ENCODE data around the gene ZFP3. TPM values are rescaled to one million over a fixed set of nuclear protein-coding genes. Genes with fewer than 3 reads are reported as not detected.

The ZFP3 gene
- total and polyA plus RNA-seq, 2 of the 4 experiments (the other 2 are of a cell fraction): 0.54 to 0.75 TPM

DNA sequence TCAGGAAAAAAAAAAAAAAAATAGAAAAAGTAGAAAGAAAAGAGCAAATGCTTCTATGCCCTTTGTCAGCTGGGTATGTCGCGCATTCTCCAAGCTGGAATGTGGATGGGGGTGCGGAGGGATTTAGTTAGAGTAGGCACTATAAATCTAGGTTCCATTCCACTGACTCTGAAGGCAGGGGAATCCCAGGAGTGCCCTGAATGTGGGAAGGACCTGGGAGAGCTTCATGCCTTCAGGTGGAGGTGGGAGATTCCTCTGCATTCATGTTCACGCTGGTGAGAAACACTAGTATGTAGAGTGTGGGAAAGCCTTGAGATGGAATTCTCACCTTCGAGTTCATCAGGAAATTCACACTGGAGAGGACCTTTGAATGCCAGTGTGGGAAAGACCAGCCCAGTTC, 21.0 kb downstream of the ZFP3 start:
- BruUV-seq (replicated peaks): no TSS peak
- Histone ChIP-seq H3K4me1 (ENCODE audit: control insufficient read depth, insufficient read depth, low read length) (no peaks in the 10 kb centered on the region), H4K20me1 (ENCODE audit: insufficient read depth, low read length) (no peaks in the 10 kb centered on the region), H3K4me2 (ENCODE audit: low read depth, low read length) (no peak overlapping the region), H4K5ac (ENCODE audit: low read depth, low read length) (no peak overlapping the region), H3K18ac (ENCODE audit: low read depth, low read length) (no peak overlapping the region), H3K23ac (ENCODE audit: low read depth, low read length) (no peak overlapping the region), H3K9ac (ENCODE audit: low read depth, low read length) (no peak overlapping the region), H2AFZ (replicated peaks; ENCODE audit: low read length, poor library complexity) (no peak overlapping the region), H2AK5ac (ENCODE audit: low read depth, low read length) (no peak overlapping the region), H2AK9ac (replicated peaks; ENCODE audit: low read depth, low read length, poor library complexity) (no peak overlapping the region), H4K8ac (ENCODE audit: low read depth in 2 of 2, low read length in 2 of 2) (no peak overlapping the region), H3K56ac (ENCODE audit: extremely low read depth, insufficient read depth, low read length) (no peak overlapping the region), H2BK15ac (ENCODE audit: low read depth, low read length) (no peak overlapping the region), H2BK5ac (ENCODE audit: low read depth, low read length, poor library complexity, severe bottlenecking) (no peak overlapping the region), H3K27ac (ENCODE audit: insufficient read depth, low read length) (no peak overlapping the region), H3K4ac (ENCODE audit: low read depth, low read length) (no peak overlapping the region), H3K9me3 (ENCODE audit: control insufficient read depth, insufficient read depth, low read length) (peaks cover 66% of the 10 kb centered on the region), H3K79me1 (ENCODE audit: low read depth in 1 of 2, low read length in 2 of 2) (no peaks in the 10 kb centered on the region), H3K36me3 (ENCODE audit: control insufficient read depth, insufficient read depth, low read length) (no peaks in the 10 kb centered on the region), H2BK120ac (ENCODE audit: low read depth, low read length) (no peak overlapping the region), H2BK20ac (ENCODE audit: low read depth, low read length) (no peak overlapping the region), H3K27me3 (ENCODE audit: control insufficient read depth, insufficient read depth, low read length) (peaks cover 8% of the 10 kb centered on the region; the same call in 1 of the 2 replicates), H4K91ac (ENCODE audit: insufficient read depth, low read depth, low read length) (no peak overlapping the region), H3K9me1 (ENCODE audit: insufficient read depth, low read length) (no peaks in the 10 kb centered on the region), H3K14ac (replicated peaks; ENCODE audit: low read depth, low read length) (no peak overlapping the region), H3K4me3 (ENCODE audit: insufficient read depth, low read depth, low read length) (no peak overlapping the region)
- in situ Hi-C loops (cut with MboI; ENCODE audit: low sequenced_read_pairs): no loop called here
- TF ChIP-seq BHLHE40 (IDR thresholded peaks at IDR 0.05; ENCODE audit: low read depth, low read length): no peak
- TF ChIP-seq RCOR1 (IDR thresholded peaks at IDR 0.05; ENCODE audit: insufficient replicate concordance, low read length): no peak
- TF ChIP-seq NFE2L2 (IDR thresholded peaks at IDR 0.05; ENCODE audit: low read depth, low read length): no peak
- no peak for TF ChIP-seq SMC3 (IDR thresholded peaks at IDR 0.05; ENCODE audit: low read depth, low read length)
- TF ChIP-seq, protein P1, sequence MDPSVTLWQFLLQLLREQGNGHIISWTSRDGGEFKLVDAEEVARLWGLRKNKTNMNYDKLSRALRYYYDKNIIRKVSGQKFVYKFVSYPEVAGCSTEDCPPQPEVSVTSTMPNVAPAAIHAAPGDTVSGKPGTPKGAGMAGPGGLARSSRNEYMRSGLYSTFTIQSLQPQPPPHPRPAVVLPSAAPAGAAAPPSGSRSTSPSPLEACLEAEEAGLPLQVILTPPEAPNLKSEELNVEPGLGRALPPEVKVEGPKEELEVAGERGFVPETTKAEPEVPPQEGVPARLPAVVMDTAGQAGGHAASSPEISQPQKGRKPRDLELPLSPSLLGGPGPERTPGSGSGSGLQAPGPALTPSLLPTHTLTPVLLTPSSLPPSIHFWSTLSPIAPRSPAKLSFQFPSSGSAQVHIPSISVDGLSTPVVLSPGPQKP (IDR thresholded peaks at IDR 0.05; ENCODE audit: borderline replicate concordance, low read depth, low read length): no peak
- TF ChIP-seq MXI1 (IDR thresholded peaks at IDR 0.05; ENCODE audit: borderline replicate concordance, low read depth, low read length): no peak
- TF ChIP-seq, protein P2, sequence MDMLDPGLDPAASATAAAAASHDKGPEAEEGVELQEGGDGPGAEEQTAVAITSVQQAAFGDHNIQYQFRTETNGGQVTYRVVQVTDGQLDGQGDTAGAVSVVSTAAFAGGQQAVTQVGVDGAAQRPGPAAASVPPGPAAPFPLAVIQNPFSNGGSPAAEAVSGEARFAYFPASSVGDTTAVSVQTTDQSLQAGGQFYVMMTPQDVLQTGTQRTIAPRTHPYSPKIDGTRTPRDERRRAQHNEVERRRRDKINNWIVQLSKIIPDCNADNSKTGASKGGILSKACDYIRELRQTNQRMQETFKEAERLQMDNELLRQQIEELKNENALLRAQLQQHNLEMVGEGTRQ (IDR thresholded peaks at IDR 0.05; ENCODE audit: low read depth, low read length): no peak
- TF ChIP-seq MAZ (IDR thresholded peaks at IDR 0.05; ENCODE audit: borderline replicate concordance, low read depth, low read length): no peak
- TF ChIP-seq CEBPB (IDR thresholded peaks at IDR 0.05; ENCODE audit: low read depth, low read length): no peak
- TF ChIP-seq POLR2A (IDR thresholded peaks at IDR 0.05; ENCODE audit: low read depth, low read length): no peak
- TF ChIP-seq RFX5 (IDR thresholded peaks at IDR 0.05; ENCODE audit: low read depth, low read length): no peak
- TF ChIP-seq, protein P3, sequence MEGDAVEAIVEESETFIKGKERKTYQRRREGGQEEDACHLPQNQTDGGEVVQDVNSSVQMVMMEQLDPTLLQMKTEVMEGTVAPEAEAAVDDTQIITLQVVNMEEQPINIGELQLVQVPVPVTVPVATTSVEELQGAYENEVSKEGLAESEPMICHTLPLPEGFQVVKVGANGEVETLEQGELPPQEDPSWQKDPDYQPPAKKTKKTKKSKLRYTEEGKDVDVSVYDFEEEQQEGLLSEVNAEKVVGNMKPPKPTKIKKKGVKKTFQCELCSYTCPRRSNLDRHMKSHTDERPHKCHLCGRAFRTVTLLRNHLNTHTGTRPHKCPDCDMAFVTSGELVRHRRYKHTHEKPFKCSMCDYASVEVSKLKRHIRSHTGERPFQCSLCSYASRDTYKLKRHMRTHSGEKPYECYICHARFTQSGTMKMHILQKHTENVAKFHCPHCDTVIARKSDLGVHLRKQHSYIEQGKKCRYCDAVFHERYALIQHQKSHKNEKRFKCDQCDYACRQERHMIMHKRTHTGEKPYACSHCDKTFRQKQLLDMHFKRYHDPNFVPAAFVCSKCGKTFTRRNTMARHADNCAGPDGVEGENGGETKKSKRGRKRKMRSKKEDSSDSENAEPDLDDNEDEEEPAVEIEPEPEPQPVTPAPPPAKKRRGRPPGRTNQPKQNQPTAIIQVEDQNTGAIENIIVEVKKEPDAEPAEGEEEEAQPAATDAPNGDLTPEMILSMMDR (conservative IDR thresholded peaks at IDR 0.05; ENCODE audit: low read depth, low read length): no peak
- TF ChIP-seq CHD1 (IDR thresholded peaks at IDR 0.05; ENCODE audit: low read depth, low read length): no peak
- WGBS, 2 experiments (ENCODE audit: extremely low coverage in 2 of 2, insufficient read length in 1 of 2): 92% methylated on average over 4 of the region's 5 CpGs; no CpG with 5 or more reads in 1 of the 2 experiments
- dilution Hi-C loops (cut with HindIII; ENCODE audit: low sequenced_read_pairs, unreplicated experiment): no loop called here
- ChIA-PET POLR2A (ENCODE audit: unreplicated experiment) (no interaction called here), CTCF (interaction anchor here (0.6 kb wide), 2 partner anchors 14 to 138 kb away, joined by 4 to 5 read pairs; no protein-coding TSS in a partner anchor)
- no peak for ATAC-seq (ENCODE audit: low read depth)
- intact Hi-C loops (cut with micrococcal nuclease): loop anchor here (10.0 kb wide), 1 partner anchor 86 kb away; no protein-coding TSS in a partner anchor
- no peak for DNase-seq
